ENCODE data around the gene ZNF609. TPM values are rescaled to one million over a fixed set of nuclear protein-coding genes. Genes with fewer than 3 reads are reported as not detected.
"Not testable (repeated sequence)": the region's sequence is repeated elsewhere in the genome, so short reads cannot be mapped to it uniquely, and the experiment has no call there.

ZNF609 gene
- total RNA-seq, 1 donor from 2014 or later = 45.8 TPM

DNA sequence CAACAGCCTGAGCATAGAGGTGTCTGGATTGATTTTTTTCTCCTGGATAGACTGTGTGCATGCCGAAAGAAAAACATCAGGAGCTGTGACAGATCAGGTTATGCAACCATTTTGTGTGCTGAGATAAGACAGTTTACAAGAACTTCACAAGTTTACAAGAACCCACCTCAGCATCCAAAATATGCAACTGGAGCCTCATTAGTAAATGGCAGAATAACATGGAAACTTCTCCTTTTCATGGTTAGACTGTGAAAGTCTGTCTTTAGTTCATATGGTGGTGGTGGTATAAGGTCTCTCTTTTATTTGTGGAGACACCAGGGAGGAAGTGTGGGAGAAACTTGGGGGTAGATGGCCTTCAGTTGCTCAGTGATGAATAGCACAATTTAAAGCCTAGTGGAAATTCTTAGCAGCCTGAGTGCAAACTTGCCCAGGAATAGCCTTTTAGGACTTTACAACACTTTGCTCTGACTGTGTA is 3.7 kb upstream of the ZNF609 start:
- intact Hi-C loops (cut with micrococcal nuclease) = no loop called here

DNA sequence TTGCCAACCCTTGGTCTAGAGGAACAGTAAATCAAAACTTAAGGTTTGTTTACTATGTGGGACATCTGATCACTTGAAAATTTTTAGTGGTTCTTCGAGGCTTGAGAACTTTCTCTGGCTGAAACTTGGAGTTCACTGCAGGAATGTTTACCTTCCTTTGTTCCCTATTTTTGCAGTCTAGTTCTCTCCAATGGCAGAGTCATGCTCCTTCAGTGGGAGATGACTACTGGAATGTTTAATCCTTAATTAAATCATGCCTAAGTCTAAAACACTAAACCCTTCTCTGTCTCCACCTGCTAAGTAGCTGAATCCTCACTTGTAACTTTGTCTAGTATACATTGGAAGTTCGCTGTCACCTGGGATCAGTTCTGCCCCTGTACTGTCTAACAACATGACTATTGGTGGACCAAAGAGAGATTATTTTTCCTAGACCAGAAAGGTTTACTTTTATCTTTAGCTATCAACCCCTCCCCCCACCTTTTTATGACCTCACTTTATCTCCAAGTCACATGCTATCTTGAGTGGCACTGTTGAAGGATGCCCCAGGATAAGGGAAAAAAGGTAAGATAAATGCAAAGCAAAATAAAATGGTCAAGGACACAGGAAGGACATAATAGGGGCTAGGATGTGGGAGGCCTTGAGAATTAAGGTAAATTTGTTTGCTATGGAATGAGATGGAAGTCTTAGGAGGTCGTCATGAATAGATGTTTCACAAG is 1.2 kb upstream of the ZNF609 start:
- intact Hi-C loops (cut with micrococcal nuclease) = no loop called here

DNA sequence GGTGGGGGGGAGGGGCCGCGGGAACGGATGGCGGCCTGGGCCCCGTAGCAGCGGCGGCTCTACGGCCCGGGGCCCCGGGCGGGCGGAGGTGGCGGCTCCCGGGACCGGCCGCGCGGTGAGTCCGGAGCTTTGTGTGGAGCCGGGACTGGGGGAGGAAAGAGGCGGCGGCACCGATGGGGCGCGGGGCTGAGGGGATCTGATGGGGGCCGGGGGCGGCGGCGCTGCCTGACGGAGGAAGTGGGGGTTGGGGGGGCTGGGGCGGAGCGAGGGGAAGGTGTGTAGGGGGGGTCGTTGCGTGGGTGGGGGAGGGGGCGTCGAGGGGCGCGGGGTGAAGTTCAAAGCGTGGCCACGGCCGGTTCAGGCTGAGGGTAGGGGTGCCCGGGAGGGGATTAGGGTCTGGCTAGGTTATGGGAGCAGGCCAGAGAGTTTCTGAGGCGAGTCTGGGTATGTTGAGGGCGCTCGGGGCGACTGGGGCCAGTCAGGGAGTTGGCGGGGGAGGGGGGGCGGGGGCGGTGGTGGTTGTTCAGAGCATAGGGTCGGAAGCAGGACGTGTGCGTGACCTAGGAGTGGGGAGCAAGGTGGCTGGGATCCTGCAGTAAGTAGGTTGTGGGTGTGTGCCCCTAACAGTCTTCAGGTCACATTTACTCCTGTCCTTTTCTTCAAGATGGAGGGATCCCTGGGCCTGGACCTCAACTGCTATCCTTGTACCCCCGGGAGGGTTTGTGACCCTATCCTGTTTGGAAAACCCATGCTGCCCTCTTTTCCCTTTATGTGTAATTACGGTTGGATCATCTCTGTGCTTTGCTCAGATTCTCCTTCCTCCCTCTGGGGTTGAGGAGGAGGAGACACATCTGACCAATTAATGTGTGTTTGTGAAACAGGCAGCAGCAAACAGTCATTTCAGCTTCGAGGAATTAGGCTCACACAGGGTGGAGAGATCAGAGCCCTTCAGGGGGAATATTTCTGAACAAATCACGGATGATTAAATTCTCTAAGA is 644 bp downstream of the ZNF609 start:
- intact Hi-C loops (cut with micrococcal nuclease) = loop anchor here (1.0 to 5.0 kb wide), 9 partner anchors 16 to 299 kb away; partner anchors contain the start of genes PCLAF, PPIB and TRIP4

DNA sequence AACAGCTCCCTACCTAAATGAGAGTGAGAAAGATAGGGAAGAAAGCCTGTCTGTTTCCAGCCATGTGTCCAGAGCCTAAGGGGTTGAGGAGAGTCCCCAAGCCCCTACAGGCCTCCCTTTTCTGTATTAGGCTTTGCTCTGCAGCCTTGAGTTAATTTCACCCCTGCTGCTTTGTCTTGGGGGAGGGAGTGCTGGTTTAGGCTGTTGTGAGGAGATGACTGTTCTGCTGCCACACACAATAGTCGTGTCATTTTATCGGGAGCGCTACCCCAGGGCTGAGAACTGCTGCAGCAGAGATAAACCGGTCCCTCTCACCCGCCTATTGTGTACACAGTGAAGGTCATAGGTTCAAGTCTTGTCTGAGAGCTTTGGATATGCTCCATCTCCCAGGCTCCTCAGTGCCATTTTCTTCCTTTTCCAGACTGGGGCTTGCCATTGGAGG is 1.4 kb downstream of the ZNF609 start:
- intact Hi-C loops (cut with micrococcal nuclease) = loop anchor here (1.0 to 5.0 kb wide), 7 partner anchors 17 to 299 kb away; partner anchors contain the start of genes PCLAF and PPIB

DNA sequence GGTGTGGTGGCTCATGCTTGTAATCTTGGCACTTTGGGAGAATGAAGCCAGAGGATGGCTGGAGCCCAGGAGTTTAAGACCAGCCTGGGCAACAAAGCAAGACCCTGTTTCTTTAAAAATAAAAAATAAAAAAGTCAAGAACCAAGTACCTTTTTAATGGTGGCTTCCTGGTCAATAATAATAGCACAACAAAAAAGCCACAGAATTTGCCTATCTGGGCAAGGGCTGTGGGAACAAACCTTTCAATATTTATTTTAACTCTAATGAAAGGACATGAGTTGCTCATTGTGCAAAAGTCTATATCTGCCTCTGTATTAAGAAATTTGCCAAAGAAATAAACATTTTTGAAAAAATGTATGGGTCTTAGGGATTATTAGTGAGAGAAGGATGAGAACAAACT is 2.1 kb downstream of the ZNF609 start:
- intact Hi-C loops (cut with micrococcal nuclease) = loop anchor here (5.0 kb wide), 1 partner anchor 300 kb away; the partner anchor contains the start of gene PPIB

DNA sequence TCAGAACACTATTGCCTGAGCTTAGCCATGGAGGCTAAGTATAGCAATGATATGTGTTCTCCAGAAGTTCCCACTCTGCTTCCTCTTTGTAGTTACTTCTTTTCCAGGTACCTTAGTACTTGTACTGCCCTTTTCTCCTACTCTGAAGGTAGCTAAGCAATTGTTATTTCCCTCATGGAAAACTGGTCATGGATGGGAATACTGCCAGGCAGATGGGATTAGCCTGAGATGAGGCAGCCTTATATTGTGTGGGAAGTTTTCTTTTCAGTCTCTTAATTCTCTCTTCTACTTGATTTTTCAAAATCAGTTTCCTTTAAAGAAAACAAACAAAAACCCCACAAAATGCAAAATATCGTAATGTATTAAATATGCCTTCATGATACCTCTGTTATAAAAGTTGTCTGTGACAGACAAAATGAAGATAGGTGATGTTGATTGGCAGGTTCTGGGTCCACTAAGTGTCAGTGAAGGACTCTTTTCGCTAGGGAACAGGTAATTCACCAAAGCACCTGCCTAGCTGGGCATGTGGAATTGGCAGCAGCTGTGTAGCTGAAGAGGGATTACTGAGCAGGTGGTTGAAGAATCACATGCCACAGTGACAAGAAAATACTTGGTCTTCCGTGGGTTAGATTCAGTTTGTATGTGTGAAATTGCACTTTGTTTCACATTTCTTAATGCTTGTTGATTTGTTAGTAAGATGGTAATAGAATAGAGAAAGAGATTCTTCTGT is 4.1 kb downstream of the ZNF609 start:
- intact Hi-C loops (cut with micrococcal nuclease) = loop anchor here (5.0 kb wide), 1 partner anchor 302 kb away; the partner anchor contains the start of gene PPIB

DNA sequence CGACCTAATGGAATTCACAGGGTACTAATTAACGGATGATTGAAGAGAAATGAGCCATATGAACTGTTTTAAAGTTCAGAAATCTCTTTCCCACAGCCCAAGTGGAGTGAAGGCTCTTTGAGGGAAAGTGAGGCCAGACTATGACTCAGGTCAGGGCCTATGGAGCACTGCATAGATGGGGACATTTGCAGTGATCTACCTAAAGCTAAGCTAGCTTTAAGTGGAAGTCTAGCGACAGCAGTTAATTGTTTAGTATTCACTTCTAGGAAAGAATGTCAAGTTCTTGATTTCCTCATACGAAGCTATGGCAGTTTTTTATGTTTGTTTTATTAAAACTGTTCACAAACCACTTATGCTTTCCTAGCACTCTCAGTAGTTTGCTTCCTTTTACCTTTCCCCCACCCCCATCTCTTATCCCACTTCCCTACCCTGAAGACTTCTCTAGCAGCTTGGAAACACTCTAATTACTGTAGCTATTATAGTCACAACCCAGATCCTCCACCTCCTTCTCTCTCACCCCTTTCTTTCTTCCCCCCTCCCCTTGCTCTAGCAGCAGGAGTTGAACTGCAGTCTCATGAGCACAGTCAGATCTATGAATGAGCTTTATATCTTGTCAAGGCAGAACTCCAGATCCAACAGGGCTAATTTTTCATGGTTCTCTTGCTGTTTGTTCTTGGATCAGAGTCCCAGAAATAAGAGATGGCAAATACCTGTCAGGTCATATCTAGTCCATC is 6.2 kb downstream of the ZNF609 start:
- intact Hi-C loops (cut with micrococcal nuclease) = no loop called here

DNA sequence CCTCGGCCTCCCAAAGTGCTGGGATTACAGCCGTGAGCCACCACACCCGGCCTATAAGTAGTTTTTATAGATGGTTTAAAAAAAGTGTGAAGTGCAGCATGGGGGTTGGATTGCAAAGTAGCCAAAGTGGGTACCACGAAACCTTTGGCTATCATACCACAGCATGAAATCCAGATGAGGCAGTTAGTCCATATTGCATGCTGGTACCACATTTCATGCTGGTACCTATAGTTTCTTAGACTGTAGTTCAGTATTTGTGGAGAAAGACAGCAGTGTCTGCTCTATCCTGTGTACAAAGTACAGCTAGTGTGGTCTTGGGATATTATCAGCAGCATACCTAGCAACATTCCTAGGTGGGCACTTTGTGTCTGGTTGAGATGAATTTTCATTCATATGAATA is 11.8 kb downstream of the ZNF609 start:
- intact Hi-C loops (cut with micrococcal nuclease) = no loop called here

DNA sequence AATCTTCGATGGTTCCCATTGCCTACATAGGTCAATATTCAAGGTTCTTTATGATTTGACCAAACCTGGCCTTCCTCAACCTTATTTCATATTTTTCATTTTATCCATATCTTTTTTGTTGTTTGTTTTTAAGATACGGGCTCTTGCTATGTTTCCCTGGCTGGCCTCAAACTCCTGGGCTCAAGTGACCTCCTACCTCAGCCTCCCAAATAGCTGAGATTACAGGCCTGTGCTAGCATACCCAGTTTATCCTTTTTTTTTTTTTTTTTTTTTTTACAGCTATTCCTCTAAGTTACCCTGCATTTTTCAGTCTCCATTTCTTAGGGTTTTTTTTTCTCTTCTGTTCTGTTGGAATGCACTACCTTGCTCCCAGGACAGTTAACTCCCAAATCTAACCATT is 14.5 kb downstream of the ZNF609 start:
- intact Hi-C loops (cut with micrococcal nuclease) = no loop called here

DNA sequence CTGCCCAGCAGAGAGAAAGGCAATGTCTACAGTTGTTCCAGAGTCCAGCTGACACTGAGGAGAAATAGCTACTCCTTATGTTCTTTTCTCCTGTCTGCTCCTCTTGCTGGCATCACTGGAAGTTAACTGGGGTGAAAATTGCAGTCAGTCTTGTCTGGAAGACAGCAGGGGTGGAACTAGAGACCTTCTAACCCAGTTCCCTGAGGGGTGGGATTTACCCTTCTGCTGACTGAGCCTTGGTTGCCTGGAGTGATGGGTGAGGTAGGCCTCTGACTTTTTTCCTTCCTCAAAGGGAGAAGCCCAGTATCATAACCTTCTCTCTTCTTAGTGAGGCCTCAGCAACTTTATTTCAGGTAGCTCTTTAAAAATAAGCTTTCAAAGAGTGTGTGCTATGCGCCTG is 16.2 kb downstream of the ZNF609 start:
- intact Hi-C loops (cut with micrococcal nuclease) = no loop called here

DNA sequence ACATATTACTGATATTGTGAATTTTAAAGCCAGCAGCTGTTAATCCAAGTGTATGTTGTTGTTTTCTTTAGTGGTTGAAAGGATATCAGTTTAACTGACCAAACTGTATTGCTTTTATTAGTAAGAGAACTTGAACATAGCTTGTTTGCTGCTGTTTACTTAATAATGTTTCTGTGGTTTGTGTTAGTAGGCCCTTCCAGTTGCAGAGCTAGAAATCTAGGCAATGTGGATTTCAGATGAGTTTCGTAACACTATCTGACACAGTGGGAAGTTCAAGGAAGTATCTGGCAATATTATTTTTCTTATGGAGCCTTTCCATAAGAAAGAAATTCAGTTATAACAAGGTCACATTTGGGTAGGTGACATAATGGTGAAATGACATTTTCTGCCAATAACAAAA is 18.5 kb downstream of the ZNF609 start:
- intact Hi-C loops (cut with micrococcal nuclease) = no loop called here

DNA sequence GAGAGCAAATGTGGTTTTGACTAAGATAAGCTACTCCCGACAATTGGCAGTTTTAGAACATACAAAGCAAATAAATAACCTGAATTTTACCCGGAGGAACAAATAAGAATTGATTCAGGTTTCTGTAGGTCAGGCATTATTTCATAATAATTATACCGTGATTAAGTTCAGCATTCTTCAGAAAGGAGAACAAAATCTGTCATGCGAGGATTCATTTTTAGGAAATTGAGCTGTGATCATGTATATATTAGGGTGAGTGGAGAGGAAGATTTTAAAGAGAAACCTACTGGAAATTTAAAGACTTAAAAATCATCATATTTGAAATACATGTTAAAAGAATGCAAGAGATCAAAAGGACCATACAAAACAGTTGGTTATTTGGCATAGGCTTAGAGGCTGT is 20.5 kb downstream of the ZNF609 start:
- intact Hi-C loops (cut with micrococcal nuclease) = no loop called here

DNA sequence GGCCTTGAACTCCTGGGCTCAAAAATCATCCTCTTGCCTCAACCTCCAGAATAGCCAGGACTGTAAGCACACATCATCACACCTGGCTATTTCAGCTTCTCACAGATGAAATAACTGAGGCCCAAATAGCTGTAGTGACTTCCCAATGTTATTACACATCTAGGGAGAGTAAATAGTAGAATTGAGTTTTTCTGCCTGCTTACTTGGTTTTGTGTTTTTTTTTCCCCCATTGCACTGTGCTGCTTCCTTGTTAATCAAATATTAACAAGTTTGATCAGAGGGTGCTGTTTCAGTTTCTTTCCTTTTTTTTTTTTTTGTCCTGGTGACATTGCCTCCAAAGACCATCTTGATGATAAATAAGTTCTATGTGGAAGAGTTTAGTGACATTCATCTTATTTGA is 23.4 kb downstream of the ZNF609 start:
- intact Hi-C loops (cut with micrococcal nuclease) = no loop called here

DNA sequence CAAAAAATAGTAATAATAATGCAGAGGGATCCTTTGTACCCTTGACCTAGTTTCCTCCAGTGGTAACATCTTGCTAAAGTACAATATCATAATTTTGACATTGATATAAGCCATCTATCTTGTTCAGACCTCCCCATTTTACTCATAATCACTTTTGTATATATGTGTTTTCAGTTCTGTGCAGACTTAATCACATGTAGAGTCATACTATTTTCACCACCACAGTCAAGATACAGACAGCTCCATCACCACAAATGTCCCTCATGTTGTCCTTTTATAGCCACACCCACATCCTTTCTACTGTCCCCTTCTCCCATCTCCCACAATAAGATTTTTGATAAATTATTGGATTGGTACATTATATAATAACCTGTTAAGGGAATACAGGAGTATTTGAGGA is 25.4 kb downstream of the ZNF609 start:
- intact Hi-C loops (cut with micrococcal nuclease) = no loop called here

DNA sequence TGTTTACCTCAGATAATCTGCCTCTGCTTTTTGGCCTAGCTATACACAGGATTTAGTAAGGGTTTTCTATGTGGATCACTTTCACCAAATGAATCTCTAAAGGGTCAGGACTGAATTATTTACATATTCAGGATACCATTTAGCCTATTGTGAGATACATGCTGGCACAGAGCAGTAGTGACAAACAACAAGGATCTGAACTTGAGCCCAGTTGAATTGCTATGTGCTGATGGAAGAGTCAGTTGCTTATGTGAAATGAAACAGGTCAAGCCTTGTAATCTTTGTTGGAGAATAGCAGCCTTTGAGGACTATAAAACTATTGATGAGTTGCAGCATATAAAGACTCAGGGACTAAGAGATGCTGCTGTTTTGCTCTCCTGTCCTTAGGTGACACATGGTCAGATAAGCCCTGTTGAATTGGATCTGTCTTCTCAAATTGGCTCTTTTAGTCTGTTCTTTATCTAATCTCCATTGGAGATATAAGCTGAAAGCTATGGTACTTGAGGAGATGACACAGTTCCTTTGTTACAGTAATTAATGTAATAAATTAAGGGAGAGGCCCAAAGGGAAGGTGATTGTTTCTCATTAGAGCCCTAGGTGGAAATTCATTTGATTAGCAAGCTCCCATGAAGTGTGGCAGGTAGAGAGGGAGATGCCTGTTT is 30.4 kb downstream of the ZNF609 start:
- intact Hi-C loops (cut with micrococcal nuclease) = no loop called here

DNA sequence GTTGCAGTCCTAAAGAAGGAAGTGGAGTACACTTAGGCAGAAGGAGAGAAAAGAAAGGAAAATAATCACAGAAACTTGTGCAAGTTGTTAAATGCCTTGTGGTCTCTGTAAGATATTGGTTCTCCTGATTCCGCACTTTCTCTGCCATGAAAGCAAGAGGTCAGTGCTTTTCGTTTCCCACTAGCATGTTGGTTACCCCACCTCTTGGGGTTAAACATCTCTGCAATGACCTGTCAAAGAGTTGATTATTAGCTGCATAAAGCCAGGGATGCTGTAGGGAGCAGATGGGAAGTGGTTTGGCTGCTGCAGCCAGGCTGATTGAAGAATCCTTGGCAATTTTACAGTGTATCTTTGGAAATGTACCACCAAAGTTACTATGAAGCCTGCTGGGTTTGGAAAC is 33.3 kb downstream of the ZNF609 start:
- intact Hi-C loops (cut with micrococcal nuclease) = no loop called here

DNA sequence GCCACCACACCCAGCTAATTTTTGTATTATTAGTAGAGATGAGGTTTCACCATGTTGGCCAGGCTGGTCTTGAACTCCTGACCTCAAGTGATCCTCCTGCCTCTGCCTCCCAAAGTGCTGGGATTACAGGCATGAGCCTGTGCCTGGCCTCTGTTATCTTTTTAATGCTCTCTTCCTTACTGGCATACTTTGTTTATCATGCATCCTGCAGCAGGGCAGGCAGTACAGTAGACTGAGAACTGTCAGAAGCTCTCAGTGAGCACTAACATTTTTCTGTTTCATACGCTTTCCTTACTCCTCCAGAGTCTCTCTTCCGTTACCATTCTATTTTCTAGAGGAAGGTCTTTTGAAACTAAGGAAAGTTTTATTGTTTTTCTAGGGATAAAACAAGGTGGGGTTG is 35.6 kb downstream of the ZNF609 start:
- intact Hi-C loops (cut with micrococcal nuclease) = not testable (repeated sequence)

DNA sequence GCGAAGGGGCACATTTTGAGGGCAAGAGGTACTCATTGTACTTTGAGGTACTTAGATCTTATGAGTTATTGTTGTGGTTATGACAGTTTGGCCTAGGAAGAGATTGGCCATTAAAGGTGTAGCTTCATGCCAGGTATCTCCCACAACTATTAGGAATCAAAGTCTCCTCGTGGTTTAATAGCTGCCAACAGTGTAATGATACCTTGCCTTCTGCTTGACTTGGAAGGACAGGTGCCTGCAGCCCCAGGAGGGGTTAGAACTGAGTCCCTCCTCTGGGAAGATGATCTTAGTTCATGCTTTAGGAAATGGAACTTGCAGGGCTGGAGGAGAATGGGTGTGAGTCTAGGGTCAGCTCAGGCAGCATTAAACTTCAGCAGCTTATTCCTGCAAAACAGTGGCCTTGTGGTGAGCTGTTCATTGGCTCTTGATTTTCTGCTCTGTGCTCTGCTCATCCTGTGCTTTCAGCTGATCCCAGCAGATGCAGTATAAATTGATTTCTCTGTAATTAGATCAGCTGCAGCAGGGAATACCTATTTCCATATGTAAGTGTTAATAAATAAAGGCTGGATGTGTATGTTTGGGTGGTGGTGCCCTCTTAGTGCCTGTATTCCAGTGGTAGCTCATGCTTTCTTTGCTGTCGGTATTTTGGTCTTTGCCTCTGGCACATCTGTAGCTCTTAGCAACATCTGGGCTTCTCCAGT is 40.5 kb downstream of the ZNF609 start:
- intact Hi-C loops (cut with micrococcal nuclease) = loop anchor here (5.0 kb wide), 1 partner anchor 151 kb away; no protein-coding TSS in a partner anchor

DNA sequence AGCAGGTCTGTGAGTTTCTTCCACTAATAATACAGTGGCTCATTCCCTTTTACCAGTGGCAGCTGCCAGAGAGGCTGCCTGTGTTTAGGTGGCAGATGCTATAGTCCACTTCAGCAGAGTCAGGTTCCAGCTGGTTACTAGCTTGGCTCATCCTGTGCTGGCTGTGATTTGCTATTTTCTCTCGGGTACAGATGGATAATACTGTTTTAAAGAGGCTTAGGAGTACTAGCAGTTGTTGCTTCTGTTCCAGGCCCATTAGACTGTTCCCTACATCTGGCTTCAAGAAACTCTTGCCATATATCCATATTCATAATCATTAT is 41.0 kb downstream of the ZNF609 start:
- intact Hi-C loops (cut with micrococcal nuclease) = loop anchor here (5.0 kb wide), 1 partner anchor 151 kb away; no protein-coding TSS in a partner anchor

All from T-helper 1 cell treated with Interleukin-12 subunit alpha and Interleukin-12 subunit beta and Interleukin-4 antibody, amounts not matched to agents 30 ng/mL and 1 ng/mL, for 36 hours (primary cell).